ENCODE data around the gene DLK2. TPM values are rescaled to one million over a fixed set of nuclear protein-coding genes. Genes with fewer than 3 reads are reported as not detected.

Gene DLK2
- total RNA-seq, 1 experiment from 2014 or later, result 0.81 TPM

DNA sequence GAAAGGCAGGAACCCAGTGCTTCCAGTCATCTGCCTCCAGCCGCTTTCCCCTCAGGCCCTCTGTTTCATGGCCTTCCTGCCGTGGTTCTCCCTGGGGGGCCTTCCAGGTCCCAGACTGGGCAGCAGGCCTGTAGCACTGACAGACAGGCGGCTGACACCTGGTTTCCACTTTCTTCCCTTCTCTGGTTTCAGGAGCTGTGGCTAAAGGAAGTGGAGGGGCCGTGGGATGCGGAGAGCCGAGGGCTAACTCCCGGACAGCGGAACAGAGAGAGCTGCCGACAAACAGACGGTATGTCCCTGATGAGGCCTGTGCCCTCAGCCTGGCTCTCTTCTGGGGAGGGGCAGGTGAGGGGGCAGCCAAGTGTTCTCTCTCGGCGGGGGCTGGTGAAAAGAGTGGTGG is 42.3 kb upstream of the DLK2 start:
- peaks cover 23% of the 10 kb centered on the region for H3K4me1 Mint-ChIP-seq
- ChIA-PET POLR2A (no interaction called here), CTCF (interaction anchor here (1.1 to 7.2 kb wide), 3 partner anchors 9 to 12 kb away, joined by 4 to 75 read pairs (median 6); partner anchors contain the start of gene LRRC73)
- no peaks in the 10 kb centered on the region for H3K27me3 Mint-ChIP-seq (ENCODE audit: low read depth)
- DNase-seq (ENCODE audit: low spot score) (no peak), ATAC-seq (no peak)
- H3K4me3 Mint-ChIP-seq, result no peak overlapping the region
- TF ChIP-seq, protein P1, sequence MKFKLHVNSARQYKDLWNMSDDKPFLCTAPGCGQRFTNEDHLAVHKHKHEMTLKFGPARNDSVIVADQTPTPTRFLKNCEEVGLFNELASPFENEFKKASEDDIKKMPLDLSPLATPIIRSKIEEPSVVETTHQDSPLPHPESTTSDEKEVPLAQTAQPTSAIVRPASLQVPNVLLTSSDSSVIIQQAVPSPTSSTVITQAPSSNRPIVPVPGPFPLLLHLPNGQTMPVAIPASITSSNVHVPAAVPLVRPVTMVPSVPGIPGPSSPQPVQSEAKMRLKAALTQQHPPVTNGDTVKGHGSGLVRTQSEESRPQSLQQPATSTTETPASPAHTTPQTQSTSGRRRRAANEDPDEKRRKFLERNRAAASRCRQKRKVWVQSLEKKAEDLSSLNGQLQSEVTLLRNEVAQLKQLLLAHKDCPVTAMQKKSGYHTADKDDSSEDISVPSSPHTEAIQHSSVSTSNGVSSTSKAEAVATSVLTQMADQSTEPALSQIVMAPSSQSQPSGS (CRISPR knock-in tag; IDR thresholded peaks at IDR 0.05; ENCODE audit: borderline replicate concordance, low read depth), result no peak
- TF ChIP-seq, protein P2, sequence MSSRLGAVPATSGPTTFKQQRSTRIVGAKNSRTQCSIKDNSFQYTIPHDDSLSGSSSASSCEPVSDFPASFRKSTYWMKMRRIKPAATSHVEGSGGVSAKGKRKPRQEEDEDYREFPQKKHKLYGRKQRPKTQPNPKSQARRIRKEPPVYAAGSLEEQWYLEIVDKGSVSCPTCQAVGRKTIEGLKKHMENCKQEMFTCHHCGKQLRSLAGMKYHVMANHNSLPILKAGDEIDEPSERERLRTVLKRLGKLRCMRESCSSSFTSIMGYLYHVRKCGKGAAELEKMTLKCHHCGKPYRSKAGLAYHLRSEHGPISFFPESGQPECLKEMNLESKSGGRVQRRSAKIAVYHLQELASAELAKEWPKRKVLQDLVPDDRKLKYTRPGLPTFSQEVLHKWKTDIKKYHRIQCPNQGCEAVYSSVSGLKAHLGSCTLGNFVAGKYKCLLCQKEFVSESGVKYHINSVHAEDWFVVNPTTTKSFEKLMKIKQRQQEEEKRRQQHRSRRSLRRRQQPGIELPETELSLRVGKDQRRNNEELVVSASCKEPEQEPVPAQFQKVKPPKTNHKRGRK (CRISPR knock-in tag; IDR thresholded peaks at IDR 0.05; ENCODE audit: borderline replicate concordance), result no peak
- TF ChIP-seq NR2C2 (CRISPR knock-in tag; IDR thresholded peaks at IDR 0.05) (no peak), IRF2 (CRISPR knock-in tag; IDR thresholded peaks at IDR 0.05; ENCODE audit: borderline replicate concordance, low read depth) (no peak), ZNF317 (CRISPR knock-in tag; IDR thresholded peaks at IDR 0.05; ENCODE audit: borderline replicate concordance, low read depth) (no peak), TP53 (CRISPR knock-in tag; IDR thresholded peaks at IDR 0.05) (no peak), GRHL2 (CRISPR knock-in tag; IDR thresholded peaks at IDR 0.05; ENCODE audit: insufficient replicate concordance, severe bottlenecking) (no peak), NFYB (CRISPR knock-in tag; conservative IDR thresholded peaks at IDR 0.05; ENCODE audit: low read depth) (no peak), CREM (CRISPR knock-in tag; IDR thresholded peaks at IDR 0.05) (no peak), SMAD4 (CRISPR knock-in tag; IDR thresholded peaks at IDR 0.05) (no peak), OVOL2 (CRISPR knock-in tag; IDR thresholded peaks at IDR 0.05; ENCODE audit: borderline replicate concordance) (no peak)
- TF ChIP-seq, protein P3, sequence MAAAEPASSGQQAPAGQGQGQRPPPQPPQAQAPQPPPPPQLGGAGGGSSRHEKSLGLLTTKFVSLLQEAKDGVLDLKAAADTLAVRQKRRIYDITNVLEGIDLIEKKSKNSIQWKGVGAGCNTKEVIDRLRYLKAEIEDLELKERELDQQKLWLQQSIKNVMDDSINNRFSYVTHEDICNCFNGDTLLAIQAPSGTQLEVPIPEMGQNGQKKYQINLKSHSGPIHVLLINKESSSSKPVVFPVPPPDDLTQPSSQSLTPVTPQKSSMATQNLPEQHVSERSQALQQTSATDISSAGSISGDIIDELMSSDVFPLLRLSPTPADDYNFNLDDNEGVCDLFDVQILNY (CRISPR knock-in tag; IDR thresholded peaks at IDR 0.05), result no peak
- TF ChIP-seq, protein P4, sequence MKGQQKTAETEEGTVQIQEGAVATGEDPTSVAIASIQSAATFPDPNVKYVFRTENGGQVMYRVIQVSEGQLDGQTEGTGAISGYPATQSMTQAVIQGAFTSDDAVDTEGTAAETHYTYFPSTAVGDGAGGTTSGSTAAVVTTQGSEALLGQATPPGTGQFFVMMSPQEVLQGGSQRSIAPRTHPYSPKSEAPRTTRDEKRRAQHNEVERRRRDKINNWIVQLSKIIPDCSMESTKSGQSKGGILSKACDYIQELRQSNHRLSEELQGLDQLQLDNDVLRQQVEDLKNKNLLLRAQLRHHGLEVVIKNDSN (CRISPR knock-in tag; IDR thresholded peaks at IDR 0.05), result no peak
- H3K9me3 Mint-ChIP-seq, result no peaks in the 10 kb centered on the region
- peaks cover 31% of the 10 kb centered on the region for H3K36me3 Mint-ChIP-seq
- no peak overlapping the region for H3K27ac Mint-ChIP-seq

DNA sequence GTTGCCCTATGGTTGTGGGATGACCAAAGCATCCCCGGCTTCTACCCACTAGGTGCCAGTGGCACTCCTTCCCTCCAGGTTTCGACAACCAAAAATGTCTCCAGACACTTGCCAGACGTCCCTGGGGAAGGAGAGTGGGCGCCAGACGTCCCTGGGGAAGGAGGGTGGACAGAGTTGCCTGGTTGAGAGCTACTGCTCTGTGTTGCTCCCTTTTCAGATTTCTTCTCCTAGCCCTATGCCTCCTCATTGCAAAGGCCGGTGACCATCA is 41.7 kb upstream of the DLK2 start:
- no peak overlapping the region for H3K4me3 Mint-ChIP-seq
- ATAC-seq, result no peak

More for the DNA sequence above, 41.7 kb upstream of the DLK2 start:
- Mint-ChIP-seq H3K9me3 (no peaks in the 10 kb centered on the region), H3K27ac (no peak overlapping the region), H3K27me3 (ENCODE audit: low read depth) (no peaks in the 10 kb centered on the region), H3K4me1 (peaks cover 29% of the 10 kb centered on the region), H3K36me3 (peaks cover 26% of the 10 kb centered on the region)
- ChIA-PET POLR2A (interaction anchor here (1.1 kb wide), 1 partner anchor 10 kb away, joined by 5 read pairs; no protein-coding TSS in a partner anchor), CTCF (interaction anchor here (0.8 to 7.2 kb wide), 25 partner anchors 9 to 268 kb away, joined by 3 to 75 read pairs (median 6); partner anchors contain the start of genes ABCC10, CRIP3, DLK2 and DNPH1)
- no peak for TF ChIP-seq FOXJ3 (CRISPR knock-in tag; IDR thresholded peaks at IDR 0.05; ENCODE audit: borderline replicate concordance)
- no peak for TF ChIP-seq ZNF138 (CRISPR knock-in tag; conservative IDR thresholded peaks at IDR 0.05)
- TF ChIP-seq CBFB (CRISPR knock-in tag; IDR thresholded peaks at IDR 0.05; ENCODE audit: low read depth), result no peak
- TF ChIP-seq, protein P5, sequence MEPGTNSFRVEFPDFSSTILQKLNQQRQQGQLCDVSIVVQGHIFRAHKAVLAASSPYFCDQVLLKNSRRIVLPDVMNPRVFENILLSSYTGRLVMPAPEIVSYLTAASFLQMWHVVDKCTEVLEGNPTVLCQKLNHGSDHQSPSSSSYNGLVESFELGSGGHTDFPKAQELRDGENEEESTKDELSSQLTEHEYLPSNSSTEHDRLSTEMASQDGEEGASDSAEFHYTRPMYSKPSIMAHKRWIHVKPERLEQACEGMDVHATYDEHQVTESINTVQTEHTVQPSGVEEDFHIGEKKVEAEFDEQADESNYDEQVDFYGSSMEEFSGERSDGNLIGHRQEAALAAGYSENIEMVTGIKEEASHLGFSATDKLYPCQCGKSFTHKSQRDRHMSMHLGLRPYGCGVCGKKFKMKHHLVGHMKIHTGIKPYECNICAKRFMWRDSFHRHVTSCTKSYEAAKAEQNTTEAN (CRISPR knock-in tag; IDR thresholded peaks at IDR 0.05), result no peak
- no peak for TF ChIP-seq NR3C1 (CRISPR knock-in tag; conservative IDR thresholded peaks at IDR 0.05; ENCODE audit: low read depth)
- no peak for TF ChIP-seq KAT7 (CRISPR knock-in tag; IDR thresholded peaks at IDR 0.05; ENCODE audit: borderline replicate concordance)
- no peak for TF ChIP-seq ZNF317 (CRISPR knock-in tag; IDR thresholded peaks at IDR 0.05; ENCODE audit: borderline replicate concordance, low read depth)
- TF ChIP-seq TEAD1 (CRISPR knock-in tag; IDR thresholded peaks at IDR 0.05), result no peak
- no peak for TF ChIP-seq HMGA2 (CRISPR knock-in tag; IDR thresholded peaks at IDR 0.05)
- TF ChIP-seq, protein P6, sequence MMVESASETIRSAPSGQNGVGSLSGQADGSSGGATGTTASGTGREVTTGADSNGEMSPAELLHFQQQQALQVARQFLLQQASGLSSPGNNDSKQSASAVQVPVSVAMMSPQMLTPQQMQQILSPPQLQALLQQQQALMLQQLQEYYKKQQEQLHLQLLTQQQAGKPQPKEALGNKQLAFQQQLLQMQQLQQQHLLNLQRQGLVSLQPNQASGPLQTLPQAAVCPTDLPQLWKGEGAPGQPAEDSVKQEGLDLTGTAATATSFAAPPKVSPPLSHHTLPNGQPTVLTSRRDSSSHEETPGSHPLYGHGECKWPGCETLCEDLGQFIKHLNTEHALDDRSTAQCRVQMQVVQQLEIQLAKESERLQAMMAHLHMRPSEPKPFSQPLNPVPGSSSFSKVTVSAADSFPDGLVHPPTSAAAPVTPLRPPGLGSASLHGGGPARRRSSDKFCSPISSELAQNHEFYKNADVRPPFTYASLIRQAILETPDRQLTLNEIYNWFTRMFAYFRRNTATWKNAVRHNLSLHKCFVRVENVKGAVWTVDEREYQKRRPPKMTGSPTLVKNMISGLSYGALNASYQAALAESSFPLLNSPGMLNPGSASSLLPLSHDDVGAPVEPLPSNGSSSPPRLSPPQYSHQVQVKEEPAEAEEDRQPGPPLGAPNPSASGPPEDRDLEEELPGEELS (CRISPR knock-in tag; IDR thresholded peaks at IDR 0.05), result no peak
- no peak for TF ChIP-seq ZNF671 (CRISPR knock-in tag; IDR thresholded peaks at IDR 0.05)
- TF ChIP-seq, protein P7, sequence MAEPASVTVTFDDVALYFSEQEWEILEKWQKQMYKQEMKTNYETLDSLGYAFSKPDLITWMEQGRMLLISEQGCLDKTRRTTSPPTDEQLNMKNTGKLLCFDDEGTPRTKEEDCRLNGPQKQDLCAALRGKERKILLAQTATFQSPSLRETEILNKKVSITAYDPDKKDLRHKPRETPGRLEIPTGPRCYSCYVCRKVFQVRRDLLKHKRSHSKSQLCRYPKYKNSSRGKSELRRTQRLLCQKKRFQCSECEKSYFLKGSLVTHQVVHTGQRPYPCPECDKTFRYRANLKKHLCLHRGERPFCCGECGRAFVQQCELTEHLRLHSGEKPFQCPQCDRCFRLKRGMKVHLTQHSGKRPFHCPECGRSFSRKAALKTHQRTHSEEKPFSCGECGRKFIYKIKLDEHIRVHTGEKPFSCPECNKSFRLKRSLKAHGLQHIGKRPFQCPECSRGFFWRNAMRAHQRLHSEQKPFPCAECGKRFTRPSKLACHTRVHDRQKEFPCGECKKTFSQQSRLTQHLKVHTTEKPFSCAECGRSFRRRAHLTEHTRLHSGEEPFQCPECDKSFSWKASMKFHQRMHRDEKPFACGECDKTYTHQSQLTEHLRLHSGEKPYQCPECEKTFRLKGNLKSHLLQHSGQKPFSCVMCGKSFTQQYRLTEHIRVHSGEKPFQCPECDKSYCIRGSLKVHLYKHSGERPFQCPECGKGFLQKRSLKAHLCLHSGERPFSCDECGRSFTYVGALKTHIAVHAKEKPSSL (CRISPR knock-in tag; conservative IDR thresholded peaks at IDR 0.05), result no peak
- DNase-seq (ENCODE audit: low spot score), result no peak

All from WTC11 (cell line).